Measurements from ENCODE around the gene PSMG3. TPM values are rescaled to one million over a fixed set of nuclear protein-coding genes. Genes with fewer than 3 reads are reported as not detected.
A peak's percentile ranks its signal among the peaks of the same experiment; 100 is the strongest.

PSMG3 gene
- total RNA-seq, 1 experiment from 2014 or later: 63.0 TPM

DNA sequence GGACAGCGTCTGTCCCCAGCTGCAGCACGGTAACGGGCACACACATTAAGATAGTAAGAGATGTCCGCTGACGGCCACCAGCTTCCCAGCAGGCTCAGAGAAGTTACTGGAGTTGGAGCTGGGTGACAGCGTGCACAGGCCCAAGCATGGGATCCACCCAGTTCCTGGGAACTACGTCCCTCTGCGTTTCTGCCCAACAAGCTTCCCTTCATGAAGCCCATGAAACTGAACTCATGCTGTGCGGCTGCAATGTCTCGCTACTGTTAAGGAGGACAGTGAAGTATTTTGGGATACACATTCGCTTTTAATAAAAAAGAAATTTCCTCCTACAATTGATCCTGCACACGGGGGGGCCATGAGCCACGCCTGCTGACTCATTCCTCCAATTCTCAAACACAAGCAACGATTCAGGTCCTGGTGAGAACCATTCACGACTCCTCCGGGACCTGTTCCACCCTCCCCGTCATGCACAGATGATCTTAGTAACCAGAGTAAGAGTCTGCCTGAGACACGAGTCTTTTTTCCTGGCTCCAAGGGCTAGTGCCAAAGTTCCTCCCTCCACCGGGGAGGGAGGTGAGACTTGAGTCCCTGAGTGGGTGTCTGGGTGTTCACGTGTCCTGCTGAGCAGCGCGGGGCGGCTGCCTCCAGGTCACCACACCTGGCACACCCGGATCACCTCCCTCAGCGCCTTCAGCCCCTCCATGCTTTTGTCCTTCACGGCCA is 2.6 kb downstream of the PSMG3 start:
- H3T11ph ChIP-seq (ENCODE audit: low read length): no peak overlapping the region
- H3K4me2 ChIP-seq (ENCODE audit: insufficient read depth, insufficient read length, low read length): no peak overlapping the region
- peak overlapping the region; percentile 40 to 46; a peak in 4 of 5 replicates for H3K4me3 Mint-ChIP-seq
- H4K20me1 ChIP-seq (ENCODE audit: control insufficient read depth, insufficient read depth, insufficient read length): no peaks in the 10 kb centered on the region
- no peak for DNase-seq
- no peak overlapping the region for H2BK15ac ChIP-seq (ENCODE audit: low read depth, low read length)
- peaks cover 8 to 42% (median 34%) of the 10 kb centered on the region in 3 experiments; a peak in 6 of 7 replicates for H3K36me3 Mint-ChIP-seq (ENCODE audit: insufficient read depth in 1 of 3, low read depth in 3 of 3)
- no peak overlapping the region for H2AFZ ChIP-seq (ENCODE audit: low read length)
- H3K27ac Mint-ChIP-seq: peak overlapping the region in 2 of 3 experiments; percentile 80 to 90; a peak in 4 of 7 replicates
- H3K27me3 ChIP-seq (ENCODE audit: insufficient read depth, low read length): no peaks in the 10 kb centered on the region
- H3K23me2 ChIP-seq (ENCODE audit: insufficient read length, low read depth, low read length, poor library complexity, severe bottlenecking): peaks cover 4% of the 10 kb centered on the region
- H3K56ac ChIP-seq (ENCODE audit: insufficient read length, low read depth, low read length): no peak overlapping the region
- no peak overlapping the region for H3K14ac ChIP-seq (ENCODE audit: insufficient read depth, low read length)
- H3K4me1 ChIP-seq (ENCODE audit: insufficient read depth, low read length): no peaks in the 10 kb centered on the region
- H3K4ac ChIP-seq (ENCODE audit: low read depth, low read length): no peak overlapping the region
- H4K8ac ChIP-seq (replicated peaks; ENCODE audit: insufficient read length, low read depth, low read length): no peak overlapping the region
- no peak overlapping the region for H3K9ac ChIP-seq (ENCODE audit: extremely low read depth, insufficient read length, low read length)
- no peak overlapping the region for H2BK5ac ChIP-seq (ENCODE audit: insufficient read length, low read length)
- H4K91ac ChIP-seq (ENCODE audit: insufficient read length, low read depth, low read length): no peak overlapping the region
- H3K79me1 ChIP-seq (ENCODE audit: insufficient read depth, low read depth, low read length, poor library complexity, severe bottlenecking): no peaks in the 10 kb centered on the region
- H3K9me3 ChIP-seq (ENCODE audit: control insufficient read depth, low read depth, low read length): no peaks in the 10 kb centered on the region
- no peak overlapping the region for H3K27ac ChIP-seq (ENCODE audit: insufficient read length, low read depth, low read length)
- no peak for TF ChIP-seq CTCF (conservative IDR thresholded peaks at IDR 0.05)
- no peaks in the 10 kb centered on the region for H3K27me3 Mint-ChIP-seq (ENCODE audit: low read depth)
- no peaks in the 10 kb centered on the region for H3K9me3 Mint-ChIP-seq
- no peak overlapping the region for H2AK5ac ChIP-seq (ENCODE audit: insufficient read length, low read length)
- no peak overlapping the region for H3K18ac ChIP-seq (ENCODE audit: insufficient read length, low read depth, low read length)
- no peak overlapping the region for H3K23ac ChIP-seq (ENCODE audit: insufficient read length, low read depth, low read length)
- peaks cover 14 to 22% of the 10 kb centered on the region in 2 experiments for H3K4me1 Mint-ChIP-seq
- no peak overlapping the region for H2BK20ac ChIP-seq (ENCODE audit: low read depth, low read length, poor library complexity, severe bottlenecking)
- H4K5ac ChIP-seq (ENCODE audit: insufficient read length, low read depth, low read length): no peak overlapping the region
- H2BK120ac ChIP-seq (ENCODE audit: low read depth, low read length, poor library complexity, severe bottlenecking): no peak overlapping the region
- no CpG with 5 or more reads among the region's 26 CpGs for WGBS (ENCODE audit: extremely low coverage, insufficient read length, low lambda C conversion rate)
- no peaks in the 10 kb centered on the region for H3K79me2 ChIP-seq (ENCODE audit: insufficient read depth, low read length)
- H2BK12ac ChIP-seq (ENCODE audit: insufficient read length, low read depth, low read length): no peak overlapping the region

All from H9 (cell line).